Activated B cell treated with CpG ODN at 0.5 μM for 24 hours (primary cell): ENCODE results near the gene DONSON. TPM values are rescaled to one million over a fixed set of nuclear protein-coding genes. Genes with fewer than 3 reads are reported as not detected.

Experiments
- ATAC-seq: fragments of 200-7000 bp; cut with Tn5 transposase; one replicate; pipeline ENCODE4 v1.10.0; 2021; ENCODE audit warnings: low read depth, mild to moderate bottlenecking, moderate library complexity
- CTCF ChIA-PET: fragments of 350-600 bp; sonication (Branson Sonifier 250); formaldehyde crosslinking; loops from one replicate; lab custom pipeline; 2021; ENCODE audit warnings: antibody characterized with exemption; lab: Charles Lee
- POLR2A ChIA-PET: fragments of 350-600 bp; sonication (Branson Sonifier 250); formaldehyde crosslinking; loops from one replicate; lab custom pipeline; 2021; ENCODE audit warnings: antibody characterized with exemption; lab: Charles Lee
- DNase-seq: peaks from one replicate; pipeline ENCODE4 v3.0.0; 2022
- H3K27ac Mint-ChIP-seq: one replicate; pipeline ENCODE4 v1.8.0; 2020; ENCODE audit warnings: mixed read lengths
- H3K27me3 Mint-ChIP-seq: one replicate; pipeline ENCODE4 v1.8.0; 2021; ENCODE audit warnings: mixed read lengths
- H3K36me3 Mint-ChIP-seq: one replicate; pipeline ENCODE4 v1.8.0; 2021; ENCODE audit warnings: low read depth, mixed read lengths
- H3K4me1 Mint-ChIP-seq: one replicate; pipeline ENCODE4 v1.8.0; 2021; ENCODE audit warnings: mixed read lengths
- H3K4me3 Mint-ChIP-seq: one replicate; pipeline ENCODE4 v1.8.0; 2020; ENCODE audit warnings: mild to moderate bottlenecking, mixed read lengths
- H3K9me3 Mint-ChIP-seq: one replicate; pipeline ENCODE4 v1.8.0; 2020; ENCODE audit warnings: mixed read lengths
- CTCF ChIP-seq: fragments of 200-600 bp; IDR thresholded peaks from one replicate; pipeline ENCODE4 v1.8.0; 2022; ENCODE audit warnings: antibody characterized with exemption, mild to moderate bottlenecking
- intact Hi-C: fragments of 100-400 bp; cut with micrococcal nuclease; formaldehyde crosslinking; loops from one replicate; pipeline ENCODE4 v1.15.1; 2024
- total RNA-seq: library from RNA; stranded (reverse); gene quantifications from 2 replicates; pipeline ENCODE4 v1.2.3, GENCODE V29; 2022

Gene DONSON
- total RNA-seq, 1 donor from 2014 or later, result 4.4 TPM

DNA sequence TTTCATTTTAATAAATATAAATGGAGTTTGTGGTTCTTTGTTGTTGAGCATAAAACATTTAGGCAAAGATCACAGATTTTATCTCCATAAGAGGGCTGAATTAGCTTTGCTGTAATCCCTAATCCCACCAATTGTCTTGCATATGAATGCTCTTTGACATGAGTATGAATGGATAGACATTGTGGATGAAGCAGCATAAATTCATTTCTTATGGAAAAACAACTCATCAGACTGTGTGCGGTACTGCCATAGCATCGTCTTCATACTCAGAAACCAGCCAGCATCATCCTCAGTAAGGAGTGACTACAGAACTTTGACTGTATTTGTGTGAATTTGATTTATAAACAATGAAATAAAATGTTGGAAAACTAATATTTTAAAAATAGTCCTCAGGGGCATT lies 26.1 kb downstream of the DONSON start:
- TF ChIP-seq CTCF, result no peak
- Mint-ChIP-seq H3K4me3 (no peak overlapping the region), H3K36me3 (peaks cover 72% of the 10 kb centered on the region), H3K27me3 (no peaks in the 10 kb centered on the region), H3K9me3 (no peaks in the 10 kb centered on the region), H3K27ac (no peak overlapping the region), H3K4me1 (peaks cover 5% of the 10 kb centered on the region)
- ATAC-seq, result no peak
- DNase-seq, result no peak
- CTCF ChIA-PET, result no interaction called here
- POLR2A ChIA-PET, result no interaction called here
- intact Hi-C loops, result loop anchor here (2.0 kb wide), 1 partner anchor 14 kb away; no protein-coding TSS in a partner anchor

- TF ChIP-seq CTCF, result no peak
- no peaks in the 10 kb centered on the region for H3K27me3 Mint-ChIP-seq
- ChIA-PET POLR2A (no interaction called here), CTCF (no interaction called here)
- peaks cover 10% of the 10 kb centered on the region for H3K4me1 Mint-ChIP-seq
- H3K9me3 Mint-ChIP-seq, result no peaks in the 10 kb centered on the region
- H3K4me3 Mint-ChIP-seq, result no peak overlapping the region
- ATAC-seq, result no peak
- no peak for DNase-seq
- peaks cover 76% of the 10 kb centered on the region for H3K36me3 Mint-ChIP-seq
- peak overlapping the region; percentile 47 for H3K27ac Mint-ChIP-seq
- intact Hi-C loops, result no loop called here
Observed at GRCh38 chr21:33561373-33561772, 27.1 kb downstream of the DONSON start.

DNA sequence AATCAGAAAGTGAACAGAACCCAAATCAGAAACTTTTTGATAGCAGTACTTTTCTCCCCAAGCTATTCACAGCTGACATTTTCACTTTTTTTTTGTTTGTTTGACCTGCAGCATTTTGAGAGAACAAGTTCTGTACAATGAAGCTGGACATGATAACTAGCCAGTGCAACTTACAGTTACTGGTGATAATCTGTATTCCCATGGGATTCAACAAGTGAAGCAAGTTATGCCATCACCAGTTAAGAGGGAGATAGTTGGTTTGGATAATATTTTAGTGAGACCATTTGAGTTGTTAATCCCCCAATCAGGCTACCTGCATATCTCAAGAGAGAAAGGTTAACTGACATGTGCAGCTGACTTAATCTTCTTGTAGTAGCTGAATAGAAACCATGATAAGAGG lies 27.5 kb downstream of the DONSON start:
- Mint-ChIP-seq H3K4me3 (no peak overlapping the region), H3K27ac (peak overlapping the region; percentile 47), H3K4me1 (peaks cover 12% of the 10 kb centered on the region), H3K27me3 (no peaks in the 10 kb centered on the region), H3K36me3 (peaks cover 80% of the 10 kb centered on the region), H3K9me3 (no peaks in the 10 kb centered on the region)
- POLR2A ChIA-PET, result no interaction called here
- CTCF ChIA-PET, result no interaction called here
- intact Hi-C loops, result no loop called here
- ATAC-seq (no peak), DNase-seq (no peak)
- TF ChIP-seq CTCF, result no peak

GRCh38 chr21:33559813-33560212 lies 28.7 kb downstream of the DONSON start:
- Mint-ChIP-seq H3K9me3 (no peaks in the 10 kb centered on the region), H3K4me1 (peaks cover 17% of the 10 kb centered on the region), H3K4me3 (no peak overlapping the region), H3K36me3 (peaks cover 88% of the 10 kb centered on the region), H3K27me3 (no peaks in the 10 kb centered on the region), H3K27ac (no peak overlapping the region)
- DNase-seq (no peak), ATAC-seq (no peak)
- CTCF ChIA-PET, result no interaction called here
- intact Hi-C loops, result no loop called here
- POLR2A ChIA-PET, result interaction anchor here (0.9 kb wide), 1 partner anchor 15 kb away, joined by 3 read pairs; no protein-coding TSS in a partner anchor
- TF ChIP-seq CTCF, result no peak

DNA sequence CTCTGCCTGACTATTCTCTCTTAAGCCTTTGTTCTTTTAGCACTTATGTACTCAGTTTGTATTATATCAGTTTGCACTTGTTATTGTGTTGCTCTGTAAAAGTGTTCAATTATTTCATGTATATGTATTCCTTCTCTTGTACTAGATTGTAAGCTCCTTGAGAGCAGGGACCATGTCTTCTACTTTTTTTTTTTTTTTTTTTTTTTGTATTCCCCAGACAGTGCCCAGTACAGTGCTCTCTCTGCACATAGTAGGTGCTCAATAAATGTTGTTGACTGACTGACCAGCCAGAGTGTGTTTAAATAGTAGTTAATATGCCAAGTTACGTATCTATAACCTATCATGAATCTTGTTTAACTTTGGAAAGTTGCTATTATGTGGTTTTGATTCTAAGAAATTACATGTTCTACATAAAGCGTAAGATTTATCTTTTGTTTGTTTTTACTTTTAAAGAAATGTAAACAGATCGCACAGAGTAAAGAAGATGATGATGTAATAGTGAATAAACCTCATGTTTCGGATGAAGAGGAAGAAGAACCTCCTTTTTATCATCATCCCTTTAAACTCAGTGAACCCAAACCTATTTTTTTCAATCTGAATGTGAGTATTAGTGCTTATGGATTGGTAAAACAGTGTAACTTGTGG lies 29.6 kb downstream of the DONSON start:
- ChIA-PET CTCF (no interaction called here), POLR2A (no interaction called here)
- DNase-seq (no peak), ATAC-seq (no peak)
- intact Hi-C loops, result no loop called here
- Mint-ChIP-seq H3K4me1 (peaks cover 22% of the 10 kb centered on the region), H3K9me3 (no peaks in the 10 kb centered on the region), H3K27me3 (no peaks in the 10 kb centered on the region), H3K36me3 (peaks cover 91% of the 10 kb centered on the region), H3K4me3 (no peak overlapping the region), H3K27ac (no peak overlapping the region)
- no peak for TF ChIP-seq CTCF
